MCF 10A (cell line): ENCODE data around the gene SNX3. TPM values are rescaled to one million over a fixed set of nuclear protein-coding genes. Genes with fewer than 3 reads are reported as not detected.

Experiments used
- BruUV-seq: library from RNA; stranded (reverse); fragments of 400-500 nt; replicated peaks from 2 replicates; lab custom pipeline; 2021; lab: Mats Ljungman, UMichigan
- CTCF ChIA-PET: fragments of 300-600 bp; sonication (Branson Sonifier 250); formaldehyde crosslinking; extraction: SDS; loops from one replicate; lab custom pipeline; 2021; ENCODE audit warnings: antibody characterized with exemption, inconsistent platforms; lab: Yijun Ruan, JAX
- POLR2A ChIA-PET: fragments of 300-600, 350-650 bp; sonication (Branson Sonifier 250); formaldehyde crosslinking; extraction: SDS; loops from one replicate; lab custom pipeline; 2020; ENCODE audit warnings: antibody characterized with exemption, inconsistent platforms; lab: Yijun Ruan, JAX
- DNase-seq: peaks from one replicate; pipeline ENCODE4 v3.0.0-alpha.2; 2018; ENCODE audit not compliant: unreplicated experiment
- H3K27ac Mint-ChIP-seq: one replicate; pipeline ENCODE4 v1.8.0; 2022; ENCODE audit warnings: mild to moderate bottlenecking, low read depth, mixed read lengths; ENCODE audit not compliant: unreplicated experiment
- H3K27me3 Mint-ChIP-seq: one replicate; pipeline ENCODE4 v1.8.0; 2022; ENCODE audit warnings: mixed read lengths; ENCODE audit not compliant: insufficient read depth, unreplicated experiment
- H3K36me3 Mint-ChIP-seq: one replicate; pipeline ENCODE4 v1.8.0; 2022; ENCODE audit warnings: mild to moderate bottlenecking, moderate library complexity, mixed read lengths; ENCODE audit not compliant: insufficient read depth, unreplicated experiment
- H3K4me1 Mint-ChIP-seq: one replicate; pipeline ENCODE4 v1.8.0; 2022; ENCODE audit warnings: mixed read lengths; ENCODE audit not compliant: insufficient read depth, unreplicated experiment
- H3K4me3 Mint-ChIP-seq: one replicate; pipeline ENCODE4 v1.8.0; 2022; ENCODE audit warnings: mild to moderate bottlenecking, moderate library complexity, mixed read lengths; ENCODE audit not compliant: unreplicated experiment
- H3K9me3 Mint-ChIP-seq: one replicate; pipeline ENCODE4 v1.8.0; 2022; ENCODE audit warnings: mixed read lengths; ENCODE audit not compliant: unreplicated experiment
- intact Hi-C: fragments of 100-400 bp; cut with micrococcal nuclease; formaldehyde crosslinking; loops from 2 replicates; pipeline ENCODE4 v1.14.1; 2022
- total RNA-seq: library from RNA; stranded (reverse); gene quantifications from 2 replicates; pipeline ENCODE4 v1.2.3, GENCODE V29; 2022
- TF ChIP-seq, protein P1 (sequence below): fragments of 200-600 bp; IDR thresholded peaks from one replicate; pipeline ENCODE4 v1.8.0; 2022; ENCODE audit warnings: antibody characterized with exemption, mild to moderate bottlenecking; ENCODE audit not compliant: unreplicated experiment

Gene SNX3
- total RNA-seq, 1 experiment from 2014 or later = 114 TPM

GRCh38 chr6:108193131-108193530 is 67.7 kb downstream of the SNX3 start:
- intact Hi-C loops = no loop called here
- CTCF ChIA-PET = interaction anchor here (0.7 kb wide), 1 partner anchor 735 kb away, joined by 3 read pairs; no protein-coding TSS in a partner anchor
- POLR2A ChIA-PET = interaction anchor here (0.6 to 0.7 kb wide), 2 partner anchors 58 to 67 kb away, joined by 3 read pairs; no protein-coding TSS in a partner anchor
- Mint-ChIP-seq H3K4me1 (peaks cover 13% of the 10 kb centered on the region), H3K27ac (no peak overlapping the region), H3K36me3 (no peaks in the 10 kb centered on the region), H3K9me3 (no peaks in the 10 kb centered on the region), H3K4me3 (no peak overlapping the region), H3K27me3 (no peaks in the 10 kb centered on the region)
- peak; percentile 87 for DNase-seq
- BruUV-seq = no TSS peak
- TF ChIP-seq, protein P1, sequence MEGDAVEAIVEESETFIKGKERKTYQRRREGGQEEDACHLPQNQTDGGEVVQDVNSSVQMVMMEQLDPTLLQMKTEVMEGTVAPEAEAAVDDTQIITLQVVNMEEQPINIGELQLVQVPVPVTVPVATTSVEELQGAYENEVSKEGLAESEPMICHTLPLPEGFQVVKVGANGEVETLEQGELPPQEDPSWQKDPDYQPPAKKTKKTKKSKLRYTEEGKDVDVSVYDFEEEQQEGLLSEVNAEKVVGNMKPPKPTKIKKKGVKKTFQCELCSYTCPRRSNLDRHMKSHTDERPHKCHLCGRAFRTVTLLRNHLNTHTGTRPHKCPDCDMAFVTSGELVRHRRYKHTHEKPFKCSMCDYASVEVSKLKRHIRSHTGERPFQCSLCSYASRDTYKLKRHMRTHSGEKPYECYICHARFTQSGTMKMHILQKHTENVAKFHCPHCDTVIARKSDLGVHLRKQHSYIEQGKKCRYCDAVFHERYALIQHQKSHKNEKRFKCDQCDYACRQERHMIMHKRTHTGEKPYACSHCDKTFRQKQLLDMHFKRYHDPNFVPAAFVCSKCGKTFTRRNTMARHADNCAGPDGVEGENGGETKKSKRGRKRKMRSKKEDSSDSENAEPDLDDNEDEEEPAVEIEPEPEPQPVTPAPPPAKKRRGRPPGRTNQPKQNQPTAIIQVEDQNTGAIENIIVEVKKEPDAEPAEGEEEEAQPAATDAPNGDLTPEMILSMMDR = no peak

- Mint-ChIP-seq H3K27ac (no peak overlapping the region), H3K4me3 (no peak overlapping the region), H3K27me3 (peaks cover 12% of the 10 kb centered on the region), H3K4me1 (no peaks in the 10 kb centered on the region), H3K9me3 (no peaks in the 10 kb centered on the region), H3K36me3 (no peaks in the 10 kb centered on the region)
- no peak for DNase-seq
- no TSS peak for BruUV-seq
- intact Hi-C loops = no loop called here
- TF ChIP-seq, protein P1 = no peak
- POLR2A ChIA-PET = interaction anchor here (0.5 to 0.6 kb wide), 2 partner anchors 59 to 80 kb away, joined by 3 read pairs; no protein-coding TSS in a partner anchor
- CTCF ChIA-PET = no interaction called here
Measured at GRCh38 chr6:108187519-108187918, 73.3 kb downstream of the SNX3 start.

DNA sequence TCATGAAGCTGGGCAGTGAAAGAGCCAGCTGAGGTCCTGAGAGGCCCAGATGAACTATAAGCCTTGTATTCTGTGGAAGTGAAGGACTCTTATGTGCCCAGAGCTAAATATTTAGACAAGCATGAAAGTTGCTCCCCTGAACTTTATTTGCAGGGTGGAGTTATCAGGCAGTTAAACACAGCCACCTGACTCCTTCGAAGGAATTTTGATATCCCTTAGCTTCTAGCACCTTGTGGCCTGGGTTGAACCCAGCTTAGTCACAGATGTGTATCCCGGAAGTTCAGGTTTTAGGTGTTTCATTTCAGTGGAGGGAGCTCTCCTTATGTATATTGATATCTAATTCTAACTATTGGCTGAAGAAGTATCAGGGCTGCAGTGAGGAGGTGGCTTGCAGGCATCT is 74.6 kb downstream of the SNX3 start:
- POLR2A ChIA-PET = interaction anchor here (0.6 to 0.7 kb wide), 2 partner anchors 270 to 927 kb away, joined by 3 to 4 read pairs; no protein-coding TSS in a partner anchor
- no peak for DNase-seq

DNA sequence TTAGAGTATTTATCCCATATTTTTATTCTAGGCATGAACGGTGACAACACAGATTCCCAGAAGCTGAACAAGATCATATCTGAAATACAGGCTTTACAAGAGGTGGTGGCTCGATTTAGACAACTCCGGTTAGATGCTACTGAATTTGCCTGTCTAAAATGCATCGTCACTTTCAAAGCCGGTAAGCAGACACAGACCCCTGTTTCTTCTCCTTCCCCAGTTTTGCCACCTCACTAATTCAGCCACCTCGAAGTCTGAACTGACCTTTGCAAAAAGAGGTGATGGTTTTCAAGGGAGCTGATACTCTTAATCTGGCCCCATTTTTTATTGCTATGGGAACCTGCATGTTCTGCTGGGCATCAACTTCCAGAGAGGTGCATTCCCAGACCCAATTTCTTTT is 80.1 kb downstream of the SNX3 start:
- Mint-ChIP-seq H3K9me3 (no peaks in the 10 kb centered on the region), H3K27me3 (peaks cover 12% of the 10 kb centered on the region), H3K36me3 (no peaks in the 10 kb centered on the region), H3K27ac (no peak overlapping the region), H3K4me3 (no peak overlapping the region), H3K4me1 (no peaks in the 10 kb centered on the region)
- intact Hi-C loops = no loop called here
- CTCF ChIA-PET = interaction anchor here (1.0 kb wide), 1 partner anchor 11 kb away, joined by 3 read pairs; no protein-coding TSS in a partner anchor
- TF ChIP-seq, protein P1 = no peak
- POLR2A ChIA-PET = interaction anchor here (1.1 kb wide), 1 partner anchor 9 kb away, joined by 3 read pairs; no protein-coding TSS in a partner anchor
- DNase-seq = no peak
- BruUV-seq = no TSS peak

More for the DNA sequence above, 74.6 kb downstream of the SNX3 start:
- Mint-ChIP-seq H3K27me3 (peaks cover 12% of the 10 kb centered on the region), H3K9me3 (no peaks in the 10 kb centered on the region), H3K36me3 (no peaks in the 10 kb centered on the region), H3K4me1 (no peaks in the 10 kb centered on the region), H3K4me3 (no peak overlapping the region), H3K27ac (no peak overlapping the region)
- TF ChIP-seq, protein P1 = no peak
- BruUV-seq = no TSS peak
- CTCF ChIA-PET = no interaction called here
- intact Hi-C loops = no loop called here
